ENCODE results near the gene SUN3.

- no peak for TF ChIP-seq CTCF (IDR thresholded peaks at IDR 0.05; ENCODE audit: low read depth, low read length)
- TF ChIP-seq MAX (IDR thresholded peaks at IDR 0.05; ENCODE audit: low read depth, low read length): no peak
- no peak for TF ChIP-seq POLR2A (IDR thresholded peaks at IDR 0.05; ENCODE audit: extremely low read depth, insufficient read length)
- no peak for TF ChIP-seq MYC (IDR thresholded peaks at IDR 0.05; ENCODE audit: low read depth, low read length)
Measured at GRCh38 chr7:47949703-47950102, 79.2 kb downstream of the SUN3 start.

Measured in NB4 (cell line).